Colonic mucosa (tissue), 4 donors: ENCODE measurements around the gene CD14. TPM values are rescaled to one million over a fixed set of nuclear protein-coding genes. Genes with fewer than 3 reads are reported as not detected.

Source experiments
- DNase-seq: peaks from one replicate; pipeline ENCODE4 v3.0.0-alpha.2; 2020
- H3K27ac ChIP-seq: fragments of 200-600 bp; one replicate; pipeline ENCODE4 v1.8.0; 2021
- H3K27me3 ChIP-seq: fragments of 200-600 bp; one replicate; pipeline ENCODE4 v1.8.0; 2021
- H3K36me3 ChIP-seq: fragments of 200-600 bp; one replicate; pipeline ENCODE4 v1.8.0; 2021
- H3K4me1 ChIP-seq: fragments of 200-600 bp; one replicate; pipeline ENCODE4 v1.8.0; 2021; ENCODE audit warnings: mild to moderate bottlenecking
- H3K4me3 ChIP-seq: fragments of 200-600 bp; one replicate; pipeline ENCODE4 v1.8.0; 2021
- H3K9ac ChIP-seq, 2 donors: one replicate each; pipeline ENCODE4 v1.7.0; 2013; ENCODE audit warnings: control low read depth in 2 of 2, low read depth in 2 of 2, low read length in 2 of 2
- H3K9me3 ChIP-seq: fragments of 200-600 bp; one replicate; pipeline ENCODE4 v1.8.0; 2021
- intact Hi-C: fragments of 100-400 bp; cut with DNase I; formaldehyde crosslinking; loops from one replicate; pipeline ENCODE4 v1.14.1; 2022
- total RNA-seq, 2 donors: library from RNA; stranded (reverse); fragmentation: NEBNext Ultra II Directional in 1 of 2; extraction: Animal tissue kit (Norgen Biotek cat#: 25700) in 1 of 2; gene quantifications; one replicate each; pipeline ENCODE4 v1.2.1, GENCODE V29; 2021
- TF ChIP-seq, protein P1 (sequence below): fragments of 200-600 bp; IDR thresholded peaks from one replicate; pipeline ENCODE4 v1.8.0; 2022; ENCODE audit warnings: antibody characterized with exemption, mild to moderate bottlenecking
- donor health status: healthy.
- donor health status: DM: no; HTN: no; CAD: no.
- donor health status: DM: no; HTN: no; CAD: no.

The CD14 gene
- total RNA-seq, result 10 to 100 TPM; 28.2 to 48.3 TPM

DNA sequence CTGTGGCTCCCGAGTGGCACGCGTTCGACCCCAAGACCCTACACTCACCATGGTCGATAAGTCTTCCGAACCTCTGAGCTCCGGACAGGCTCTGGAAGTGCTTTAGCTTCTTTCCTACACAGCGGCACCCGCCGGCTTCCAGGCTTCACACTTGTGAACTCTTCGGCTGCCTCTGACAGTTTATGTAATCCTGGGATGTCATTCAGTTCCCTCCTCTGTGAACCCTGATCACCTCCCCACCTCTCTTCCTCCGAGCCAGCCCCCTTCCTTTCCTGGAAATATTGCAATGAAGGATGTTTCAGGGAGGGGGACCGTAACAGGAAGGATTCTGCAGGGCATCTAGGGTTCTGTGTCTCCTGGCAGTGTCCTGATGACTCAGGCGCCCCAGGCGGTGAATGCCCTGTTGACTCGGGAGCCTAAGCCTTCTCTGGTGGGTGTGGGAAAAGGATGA, at the start of gene CD14:
CD14 (minus strand) TSS at position 155 of the 451 bp plus-strand sequence; CDS start at position 51, 104 bp downstream.
- peak within 1 kb of the TSS; percentile 47 for H3K4me3 ChIP-seq
- TF ChIP-seq, protein P1, sequence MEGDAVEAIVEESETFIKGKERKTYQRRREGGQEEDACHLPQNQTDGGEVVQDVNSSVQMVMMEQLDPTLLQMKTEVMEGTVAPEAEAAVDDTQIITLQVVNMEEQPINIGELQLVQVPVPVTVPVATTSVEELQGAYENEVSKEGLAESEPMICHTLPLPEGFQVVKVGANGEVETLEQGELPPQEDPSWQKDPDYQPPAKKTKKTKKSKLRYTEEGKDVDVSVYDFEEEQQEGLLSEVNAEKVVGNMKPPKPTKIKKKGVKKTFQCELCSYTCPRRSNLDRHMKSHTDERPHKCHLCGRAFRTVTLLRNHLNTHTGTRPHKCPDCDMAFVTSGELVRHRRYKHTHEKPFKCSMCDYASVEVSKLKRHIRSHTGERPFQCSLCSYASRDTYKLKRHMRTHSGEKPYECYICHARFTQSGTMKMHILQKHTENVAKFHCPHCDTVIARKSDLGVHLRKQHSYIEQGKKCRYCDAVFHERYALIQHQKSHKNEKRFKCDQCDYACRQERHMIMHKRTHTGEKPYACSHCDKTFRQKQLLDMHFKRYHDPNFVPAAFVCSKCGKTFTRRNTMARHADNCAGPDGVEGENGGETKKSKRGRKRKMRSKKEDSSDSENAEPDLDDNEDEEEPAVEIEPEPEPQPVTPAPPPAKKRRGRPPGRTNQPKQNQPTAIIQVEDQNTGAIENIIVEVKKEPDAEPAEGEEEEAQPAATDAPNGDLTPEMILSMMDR, result no peak
- H3K36me3 ChIP-seq, result no peaks in the 10 kb centered on the region
- no peaks in the 10 kb centered on the region for H3K27me3 ChIP-seq
- H3K9ac ChIP-seq, result peak within 1 kb of the TSS; percentile 77 to 91
- peaks cover 4% of the 10 kb centered on the region for H3K4me1 ChIP-seq
- H3K27ac ChIP-seq, result peak within 1 kb of the TSS; percentile 69
- DNase-seq, result peak; percentile 76
- intact Hi-C loops, result loop anchor here (5.0 kb wide), 1 partner anchor 66 kb away; no protein-coding TSS in a partner anchor
- no peaks in the 10 kb centered on the region for H3K9me3 ChIP-seq

DNA sequence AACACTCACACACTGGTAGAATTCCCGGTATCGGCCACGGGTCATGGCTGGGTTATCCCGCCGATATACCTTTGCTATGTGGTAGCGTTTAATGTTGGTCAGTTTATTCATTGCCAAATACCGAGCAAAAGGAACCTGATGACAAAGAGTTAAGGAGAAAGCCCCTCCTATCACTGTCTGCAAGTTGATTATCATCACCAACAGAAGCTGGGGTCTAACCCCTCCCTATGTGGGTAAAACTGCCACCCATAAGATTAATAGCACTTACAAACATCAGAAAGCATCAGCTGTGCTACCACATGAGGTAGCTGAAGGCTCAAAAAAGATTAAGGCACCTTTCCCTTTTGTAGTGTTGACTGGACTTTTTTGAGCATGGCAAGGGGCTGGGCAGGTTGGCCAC, 46.0 kb upstream of the CD14 start:
- Histone ChIP-seq H3K9me3 (no peaks in the 10 kb centered on the region), H3K4me3 (no peak overlapping the region), H3K27ac (no peak overlapping the region), H3K36me3 (peaks cover 5% of the 10 kb centered on the region), H3K27me3 (no peaks in the 10 kb centered on the region), H3K4me1 (no peaks in the 10 kb centered on the region), H3K9ac (no peak overlapping the region)
- no peak for DNase-seq
- TF ChIP-seq, protein P1, result no peak
- intact Hi-C loops, result no loop called here

DNA sequence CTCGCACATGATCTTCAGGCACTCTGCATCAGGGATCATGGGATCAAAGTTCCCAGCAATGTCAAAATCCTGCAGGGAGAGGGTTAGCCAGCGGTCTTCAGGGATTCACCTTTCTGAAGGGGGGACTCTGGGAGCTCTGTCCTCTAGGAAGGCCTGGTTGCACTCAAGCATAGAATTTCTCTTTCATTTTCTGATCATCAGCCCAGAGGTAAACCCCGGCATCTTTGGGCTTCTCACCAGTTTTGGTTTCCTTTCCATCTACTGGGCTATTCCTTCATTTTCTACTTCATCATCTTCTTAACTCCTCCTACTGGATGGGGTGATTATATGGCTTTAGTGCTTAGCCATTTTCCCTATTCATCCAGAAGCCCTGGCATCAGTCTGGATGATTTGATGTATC, 45.0 kb upstream of the CD14 start:
- no peak overlapping the region for H3K9ac ChIP-seq
- H3K4me3 ChIP-seq, result no peak overlapping the region
- no peaks in the 10 kb centered on the region for H3K9me3 ChIP-seq
- TF ChIP-seq, protein P1, result no peak
- intact Hi-C loops, result no loop called here
- no peak for DNase-seq
- peaks cover 5% of the 10 kb centered on the region for H3K36me3 ChIP-seq
- H3K27me3 ChIP-seq, result no peaks in the 10 kb centered on the region
- no peak overlapping the region for H3K27ac ChIP-seq
- H3K4me1 ChIP-seq, result no peaks in the 10 kb centered on the region

DNA sequence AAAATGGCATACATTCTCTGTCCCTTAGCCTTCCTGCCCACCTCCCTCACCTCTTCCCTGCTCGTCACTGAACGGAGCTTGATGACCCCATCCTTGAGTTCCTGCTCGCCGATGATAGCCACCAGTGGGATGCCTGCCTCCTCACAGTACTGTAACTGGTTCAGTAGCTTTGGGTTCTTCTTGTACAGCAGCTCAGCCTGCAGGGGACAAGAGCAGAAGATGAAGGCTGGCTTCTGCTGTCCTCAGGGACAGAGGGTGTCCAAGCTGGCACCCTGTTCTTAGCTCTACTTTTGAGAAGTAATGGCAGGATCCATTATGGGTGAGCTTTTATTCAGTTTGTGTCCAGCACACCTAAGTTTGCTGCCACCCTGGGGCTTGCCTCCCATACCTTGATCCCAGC, 41.7 kb upstream of the CD14 start:
- TF ChIP-seq, protein P1, result no peak
- no peak overlapping the region for H3K4me3 ChIP-seq
- DNase-seq, result no peak
- H3K27ac ChIP-seq, result no peak overlapping the region
- H3K9ac ChIP-seq, result no peak overlapping the region
- H3K4me1 ChIP-seq, result no peaks in the 10 kb centered on the region
- H3K27me3 ChIP-seq, result no peaks in the 10 kb centered on the region
- H3K9me3 ChIP-seq, result no peaks in the 10 kb centered on the region
- H3K36me3 ChIP-seq, result peaks cover under 1% of the 10 kb centered on the region
- intact Hi-C loops, result no loop called here

DNA sequence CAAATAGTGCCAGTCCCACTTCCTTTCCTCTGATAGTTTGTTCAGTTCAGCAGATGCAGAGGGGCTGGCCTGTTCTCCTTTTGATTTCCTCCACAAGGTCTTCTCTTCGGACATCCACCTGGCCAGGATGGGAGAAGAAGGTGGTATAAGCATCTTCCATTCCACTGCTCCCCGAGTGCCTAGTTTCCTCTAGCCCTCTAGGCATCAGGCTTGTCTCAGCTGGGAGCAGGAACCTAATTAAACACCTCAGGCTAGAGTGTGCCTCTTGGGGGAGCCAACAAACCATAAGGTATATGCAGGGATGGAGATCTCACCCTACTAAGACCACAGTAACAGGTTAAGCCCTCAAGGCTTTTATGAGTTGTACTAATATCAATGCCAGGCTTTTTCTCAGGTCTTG, 41.2 kb upstream of the CD14 start:
- DNase-seq, result no peak
- Histone ChIP-seq H3K9me3 (no peaks in the 10 kb centered on the region), H3K27ac (no peak overlapping the region), H3K27me3 (no peaks in the 10 kb centered on the region), H3K36me3 (peaks cover 5% of the 10 kb centered on the region), H3K4me3 (no peak overlapping the region), H3K9ac (no peak overlapping the region), H3K4me1 (no peaks in the 10 kb centered on the region)
- TF ChIP-seq, protein P1, result no peak
- intact Hi-C loops, result no loop called here
